Measurements from ENCODE around the gene MCTP1.

- TF ChIP-seq CTCF (IDR thresholded peaks at IDR 0.05) (no peak), EZH2phosphoT487 (IDR thresholded peaks at IDR 0.05) (no peak), EZH2 (IDR thresholded peaks at IDR 0.05) (no peak)
These were observed 194.1 kb downstream of the MCTP1 start for GRCh38 chr5:95090774-95091173.

All from neural progenitor cell (in vitro differentiated cells).